Stomach (tissue), 4 donors: ENCODE results near the gene SLC17A3.

Experiments used
- CTCF ChIP-seq, 7 experiments: fragments of 450-650 bp in 4 of 7; fragments of 200-600 bp in 3 of 7; sonication (generic) in 3 of 7; IDR thresholded peaks; one replicate each; pipeline ENCODE4 v1.5.1; 2016 to 2019; ENCODE audit warnings: antibody characterized with exemption in 7 of 7, control low read depth in 2 of 7, mild to moderate bottlenecking in 1 of 7
- POLR2A ChIP-seq, 4 donors: fragments of 450-650 bp; IDR thresholded peaks; one replicate each; pipeline ENCODE4 v1.6.1; 2016; ENCODE audit warnings: antibody characterized with exemption in 4 of 4, control low read depth in 2 of 4, mild to moderate bottlenecking in 1 of 4, moderate library complexity in 1 of 4

DNA sequence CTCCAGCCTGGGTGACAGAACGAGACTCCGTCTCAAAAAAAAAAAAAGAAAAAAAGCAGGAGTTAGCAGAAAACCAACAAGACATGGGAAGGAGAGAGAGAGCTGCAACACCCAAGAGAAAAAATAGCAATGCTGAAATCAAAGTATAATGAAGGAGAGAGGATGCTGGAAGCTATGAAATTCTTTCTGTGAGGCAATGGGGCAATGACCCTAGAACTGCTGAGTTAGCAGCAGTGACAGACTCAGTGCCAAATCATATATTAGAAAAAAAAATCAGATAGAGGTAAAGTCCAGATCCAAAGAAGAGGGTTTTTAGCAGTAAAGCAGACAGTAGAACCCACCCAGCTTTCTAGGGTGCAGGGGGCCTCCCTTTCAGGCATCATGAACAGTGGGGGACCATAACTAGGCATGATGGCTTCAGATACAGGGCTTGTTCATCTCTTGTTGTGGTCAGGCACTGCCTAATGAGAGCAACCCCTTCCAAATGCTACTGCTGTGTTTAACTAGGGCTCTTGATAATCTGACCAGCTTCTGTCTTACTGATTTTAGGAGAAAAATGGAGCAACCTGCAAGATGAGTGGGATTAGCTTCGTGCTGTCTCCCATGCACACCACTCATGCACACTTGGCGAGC lies 29.5 kb upstream of the SLC17A3 start:
- TF ChIP-seq CTCF (IDR thresholded peaks at IDR 0.05) (no peak), POLR2A (IDR thresholded peaks at IDR 0.05) (no peak)
